Activated naive CD4-positive, alpha-beta T cell treated with anti-CD3 and anti-CD28 coated beads, Interleukin-2, amount 50 U/mL, for 16 hours (primary cell): ENCODE results near the gene SBF2.

Experiments
- DNase-seq: peaks from one replicate; pipeline ENCODE4 v3.0.0-alpha.2; 2020

SBF2 gene

DNA sequence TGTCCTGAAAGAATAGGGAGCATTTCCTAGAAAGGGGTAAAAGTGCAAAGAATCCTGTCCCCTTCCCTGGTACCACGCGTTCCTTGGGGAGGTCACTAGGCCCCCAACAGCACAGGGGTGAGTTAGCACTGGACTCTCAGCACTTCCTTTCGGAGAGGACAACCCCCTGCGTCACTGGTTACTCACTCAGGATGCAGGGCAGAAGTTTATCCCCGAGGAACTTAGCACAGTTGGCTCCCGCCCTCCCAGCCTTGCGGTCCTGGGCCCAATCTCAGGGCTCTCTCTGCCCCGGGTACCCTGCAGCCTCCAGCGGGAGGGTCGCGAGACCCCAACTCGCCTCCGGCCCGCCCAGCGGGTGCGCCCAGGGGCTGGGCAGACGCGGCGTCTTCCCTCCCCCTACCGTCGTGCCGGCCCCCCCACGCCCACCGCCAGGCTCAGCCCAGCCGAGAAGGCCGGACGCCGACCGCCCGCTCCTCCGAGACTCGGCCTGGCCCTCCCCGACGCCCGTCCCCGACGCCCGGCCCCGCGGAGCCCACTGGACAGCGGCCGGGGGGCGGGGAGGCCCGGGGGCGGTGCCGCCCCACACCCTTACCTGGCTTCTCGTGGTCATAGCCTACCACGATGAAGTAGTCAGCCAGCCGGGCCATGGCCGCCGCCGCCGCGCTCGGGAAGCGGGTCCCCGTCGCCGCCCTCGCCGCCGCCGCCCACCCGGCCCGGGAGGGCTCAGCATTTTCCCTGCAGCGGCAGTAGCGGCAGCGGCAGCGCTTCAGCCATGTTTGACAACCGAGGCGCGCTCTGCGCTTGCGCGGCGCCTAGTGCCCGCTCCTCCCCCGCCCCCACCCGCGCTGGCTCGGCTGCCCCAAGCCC lies at the start of gene SBF2:
SBF2 (minus strand) TSS at position 797 of the 867 bp plus-strand sequence; CDS start at position 647, 150 bp downstream.
- peak; percentile 84 for DNase-seq

DNA sequence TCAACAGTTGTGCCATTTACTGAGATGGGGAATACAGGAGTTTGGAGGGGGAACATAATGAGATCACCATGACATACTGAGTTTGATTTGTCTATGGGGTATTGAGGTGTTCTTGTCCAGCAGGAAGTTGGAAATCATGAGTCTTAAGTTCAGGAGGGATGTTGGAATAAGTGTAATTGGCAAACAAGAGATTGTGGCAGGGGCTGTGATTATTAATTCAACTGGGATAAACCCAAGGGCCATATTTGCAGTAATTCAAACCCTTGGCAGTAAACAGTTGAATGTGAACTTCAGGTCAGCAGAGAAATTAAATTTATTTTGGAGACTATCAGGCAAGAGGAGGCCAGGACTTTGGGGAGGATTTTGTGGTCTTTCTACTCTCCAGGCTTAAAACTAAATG lies 44.3 kb upstream of the SBF2 start:
- no peak for DNase-seq

DNA sequence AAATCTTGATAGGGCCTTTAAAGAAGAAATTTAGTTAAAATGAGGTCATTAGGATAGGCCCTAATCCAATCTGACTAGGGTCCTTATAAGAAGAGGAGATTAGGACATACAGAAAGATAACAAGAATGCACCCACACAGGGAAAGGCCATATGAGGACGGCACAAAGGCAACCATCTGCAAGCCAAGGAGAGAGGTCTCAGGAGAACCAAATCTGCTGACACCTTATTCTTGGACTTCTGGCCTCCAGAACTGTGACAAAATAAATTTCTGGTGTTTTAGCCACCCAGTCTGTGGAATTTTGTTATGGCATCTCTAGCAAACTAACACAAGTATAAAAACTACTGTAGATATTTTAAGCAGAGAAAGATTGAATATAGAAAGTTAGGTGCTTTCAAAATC lies 39.5 kb upstream of the SBF2 start:
- no peak for DNase-seq

DNA sequence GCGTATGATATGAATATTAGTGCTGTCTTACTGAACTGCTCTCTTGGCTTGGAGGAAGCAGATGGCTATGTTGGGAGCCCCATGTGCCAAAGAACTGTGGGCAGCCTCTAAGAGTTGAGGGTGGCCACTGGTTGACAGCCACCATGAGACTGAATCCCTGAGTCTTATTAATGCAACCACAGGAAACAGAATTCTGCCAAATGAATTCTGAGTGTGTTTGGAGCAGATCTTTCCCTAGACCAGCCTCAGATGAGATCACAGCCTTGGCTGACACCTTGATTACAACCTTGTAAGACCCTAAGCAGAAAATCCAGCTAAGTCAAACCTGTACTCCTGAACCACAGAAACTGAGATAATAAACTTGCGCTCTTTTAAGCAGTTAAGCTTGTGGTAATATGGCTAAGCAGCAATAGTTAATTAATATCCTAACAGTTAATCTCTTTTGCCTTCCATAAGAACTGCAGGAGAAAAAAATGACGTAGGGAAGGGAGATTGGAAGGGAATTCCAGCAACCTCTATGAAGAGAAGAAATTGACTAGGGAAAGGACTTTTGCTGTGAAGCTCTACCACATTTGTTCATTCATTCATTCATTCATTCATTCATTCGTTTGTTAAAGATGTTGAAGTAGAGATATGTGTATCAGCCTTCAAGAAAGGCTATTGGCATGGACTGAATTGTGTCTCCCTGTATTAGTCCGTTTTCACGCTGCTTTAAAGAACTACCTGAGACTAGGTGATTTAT lies 37.7 kb upstream of the SBF2 start:
- DNase-seq: no peak

GRCh38 chr11:10329935-10330334 lies 35.9 kb upstream of the SBF2 start:
- DNase-seq: no peak

- DNase-seq: no peak
These were observed 35.3 kb upstream of the SBF2 start for GRCh38 chr11:10329356-10329755.

- DNase-seq: no peak
These were observed 34.5 kb upstream of the SBF2 start for GRCh38 chr11:10328314-10329098.

GRCh38 chr11:10327254-10327653 lies 33.2 kb upstream of the SBF2 start:
- no peak for DNase-seq

DNA sequence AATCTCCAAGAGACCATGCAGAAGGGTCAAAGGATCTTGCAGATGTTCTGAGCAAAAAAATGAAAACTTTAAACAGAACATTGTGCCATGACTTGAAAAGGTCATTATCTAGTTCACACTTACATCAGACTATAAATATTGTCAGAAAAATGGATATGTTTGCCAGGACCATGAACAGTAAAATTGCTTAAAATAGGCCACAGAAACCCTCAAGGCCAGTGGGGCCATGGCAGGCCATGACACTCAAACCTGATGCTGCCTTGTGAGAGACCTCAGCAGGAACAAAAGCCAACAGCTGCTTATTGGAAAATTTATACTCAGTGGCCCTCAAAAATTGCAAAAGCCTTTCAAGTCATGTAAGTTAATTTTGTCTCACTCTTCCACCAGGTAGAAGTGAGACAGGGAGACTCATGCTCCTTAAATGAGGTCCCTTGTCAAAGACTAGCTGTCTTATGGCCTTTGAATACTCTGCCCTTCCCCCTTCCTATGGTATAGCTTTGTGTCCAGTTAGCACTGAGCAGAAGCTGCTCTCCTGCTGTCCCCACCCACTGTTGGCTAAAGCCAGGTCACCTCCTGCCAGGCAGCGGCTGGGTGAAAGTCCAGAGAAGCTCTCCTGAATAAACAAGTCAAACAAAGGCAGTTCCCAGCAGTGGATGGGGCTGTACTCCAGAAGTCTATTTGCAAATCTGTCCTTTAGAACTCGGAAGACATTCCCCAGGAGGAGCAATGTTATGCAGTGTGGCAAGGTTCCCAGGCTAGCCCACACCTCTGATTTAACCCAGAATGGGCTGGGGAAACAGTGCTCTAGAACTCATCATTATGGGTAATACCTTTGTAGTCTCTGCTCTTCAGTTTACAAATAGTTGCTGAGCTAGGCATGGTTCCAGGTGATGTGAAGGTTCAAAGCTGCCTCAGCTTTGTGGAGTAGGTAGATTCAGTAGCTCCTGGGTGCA lies 32.3 kb upstream of the SBF2 start:
- no peak for DNase-seq

- DNase-seq: no peak
These were observed 31.4 kb upstream of the SBF2 start for GRCh38 chr11:10325277-10326011.

DNA sequence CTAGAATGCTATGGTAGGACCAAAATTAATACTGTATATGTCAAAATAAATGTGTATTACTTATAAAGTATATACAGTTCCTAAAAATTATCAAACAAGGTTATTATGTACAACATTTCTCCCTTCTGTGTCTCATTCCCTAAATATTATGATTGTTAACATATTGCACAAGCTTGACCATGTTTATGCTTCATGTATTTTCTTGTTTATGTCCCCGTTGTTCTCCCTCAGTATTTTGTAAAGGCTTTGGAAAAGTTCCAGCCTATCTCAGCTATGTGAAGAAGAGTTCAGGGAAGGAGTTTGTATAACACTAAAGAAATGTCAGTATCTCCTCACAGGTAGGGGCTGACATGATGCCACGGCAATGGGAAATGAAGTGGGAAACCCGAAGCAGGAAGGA lies 30.5 kb upstream of the SBF2 start:
- DNase-seq: no peak

GRCh38 chr11:10323793-10324170 lies 29.8 kb upstream of the SBF2 start:
- no peak for DNase-seq

GRCh38 chr11:10322830-10323792 lies 29.1 kb upstream of the SBF2 start:
- DNase-seq: peak; percentile 57

DNA sequence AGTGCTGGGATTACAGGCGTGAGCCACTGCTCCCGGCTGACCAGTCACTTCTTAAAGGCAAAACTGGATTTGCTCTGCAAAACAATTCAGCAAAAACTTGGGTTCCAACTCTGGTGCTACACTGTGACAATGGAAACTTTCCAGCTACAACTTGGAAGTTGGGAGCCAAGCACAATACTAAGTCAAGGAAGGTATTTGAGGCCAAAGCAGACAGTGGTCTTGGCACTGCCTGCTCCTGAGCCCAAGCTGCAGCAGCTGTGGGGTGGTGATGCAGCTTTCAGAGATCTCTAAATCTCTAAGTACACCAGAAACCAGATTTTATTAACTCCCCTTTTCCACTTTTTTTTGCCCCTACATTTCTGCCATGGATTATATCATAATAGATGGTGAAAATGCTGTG lies 28.4 kb upstream of the SBF2 start:
- no peak for DNase-seq

DNA sequence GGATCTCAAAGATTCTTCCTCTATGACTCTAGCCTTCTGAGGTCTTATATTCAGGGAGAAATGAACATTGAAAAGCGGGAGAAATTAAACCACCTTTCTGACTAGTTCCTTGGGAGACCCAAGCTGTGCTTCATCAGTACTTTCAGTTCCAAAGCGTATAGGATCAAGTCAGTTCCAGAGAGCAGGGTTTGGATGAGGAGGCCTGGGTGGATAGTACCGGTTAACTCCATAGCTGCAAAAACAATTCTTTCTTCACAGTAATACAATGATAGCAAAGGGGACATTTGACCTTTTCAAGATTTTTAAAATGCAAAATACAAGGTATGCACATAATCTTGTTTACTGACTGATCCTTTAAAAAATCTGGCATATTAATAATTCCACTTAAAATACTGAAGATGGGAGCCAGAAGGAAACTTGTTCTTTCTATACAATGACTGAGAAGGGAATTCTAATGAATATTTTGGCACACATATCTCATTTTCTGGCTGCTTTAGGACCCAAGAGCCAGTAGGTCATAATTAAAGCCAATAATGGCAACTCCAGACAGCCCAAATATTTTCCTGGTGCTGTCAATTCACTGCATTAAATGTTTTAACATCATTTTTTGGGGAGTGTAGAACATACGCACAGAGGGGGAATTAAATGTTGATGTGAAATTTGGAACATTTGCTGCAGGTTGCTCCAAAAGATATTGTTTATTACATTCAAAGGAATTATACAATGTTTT lies 26.9 kb upstream of the SBF2 start:
- no peak for DNase-seq

DNA sequence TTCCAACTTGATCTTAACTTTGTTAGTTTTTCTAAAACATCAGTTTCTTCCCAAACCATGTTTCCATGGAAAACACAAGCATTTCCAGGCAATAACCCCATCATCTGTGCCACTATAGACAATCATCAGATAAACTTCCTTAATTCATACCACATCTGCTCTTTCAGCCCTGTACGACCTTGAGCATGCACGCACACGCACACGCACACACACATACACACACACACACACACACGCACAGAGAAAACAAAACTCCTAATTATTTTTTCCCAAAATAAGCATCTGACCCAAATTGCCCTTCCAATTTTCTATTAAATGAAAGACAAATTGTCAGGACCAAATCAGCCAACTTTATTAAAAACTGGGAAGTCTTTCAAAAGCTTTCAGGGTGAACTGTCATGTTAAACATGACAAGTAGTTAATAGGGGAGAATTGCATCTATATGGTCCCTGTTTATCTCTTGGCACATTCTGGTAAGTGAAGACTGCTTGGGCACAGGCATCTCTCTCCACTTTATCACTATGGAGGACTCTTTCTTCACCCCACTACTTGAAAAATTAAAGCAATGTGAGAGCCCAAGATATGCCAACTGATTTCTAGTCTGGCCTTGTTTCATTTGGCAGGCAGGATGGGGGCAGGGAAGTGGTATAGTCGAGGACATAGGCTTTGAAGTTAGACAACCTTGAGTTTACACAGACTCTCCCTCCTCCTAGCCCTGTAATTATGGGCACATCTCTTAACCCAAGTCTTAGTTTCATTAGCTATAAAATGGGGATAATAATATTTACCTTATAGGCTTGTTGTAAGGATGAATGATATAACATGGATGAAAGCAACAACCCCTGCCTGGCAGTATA lies 25.9 kb upstream of the SBF2 start:
- no peak for DNase-seq

DNA sequence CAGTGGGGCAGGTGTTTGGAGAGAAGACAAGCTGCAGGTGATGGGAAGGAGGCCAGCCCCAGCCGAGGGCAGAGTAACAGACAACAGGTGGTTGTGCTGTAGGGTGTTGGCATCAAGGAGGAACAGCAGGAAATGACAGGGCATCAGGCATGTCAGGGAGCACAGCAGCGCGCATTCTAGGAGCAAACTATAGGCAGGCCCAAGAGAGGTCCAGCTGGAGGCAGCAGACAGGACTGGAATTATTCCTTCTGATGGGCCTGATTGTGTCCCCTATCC lies 24.4 kb upstream of the SBF2 start:
- DNase-seq: no peak

DNA sequence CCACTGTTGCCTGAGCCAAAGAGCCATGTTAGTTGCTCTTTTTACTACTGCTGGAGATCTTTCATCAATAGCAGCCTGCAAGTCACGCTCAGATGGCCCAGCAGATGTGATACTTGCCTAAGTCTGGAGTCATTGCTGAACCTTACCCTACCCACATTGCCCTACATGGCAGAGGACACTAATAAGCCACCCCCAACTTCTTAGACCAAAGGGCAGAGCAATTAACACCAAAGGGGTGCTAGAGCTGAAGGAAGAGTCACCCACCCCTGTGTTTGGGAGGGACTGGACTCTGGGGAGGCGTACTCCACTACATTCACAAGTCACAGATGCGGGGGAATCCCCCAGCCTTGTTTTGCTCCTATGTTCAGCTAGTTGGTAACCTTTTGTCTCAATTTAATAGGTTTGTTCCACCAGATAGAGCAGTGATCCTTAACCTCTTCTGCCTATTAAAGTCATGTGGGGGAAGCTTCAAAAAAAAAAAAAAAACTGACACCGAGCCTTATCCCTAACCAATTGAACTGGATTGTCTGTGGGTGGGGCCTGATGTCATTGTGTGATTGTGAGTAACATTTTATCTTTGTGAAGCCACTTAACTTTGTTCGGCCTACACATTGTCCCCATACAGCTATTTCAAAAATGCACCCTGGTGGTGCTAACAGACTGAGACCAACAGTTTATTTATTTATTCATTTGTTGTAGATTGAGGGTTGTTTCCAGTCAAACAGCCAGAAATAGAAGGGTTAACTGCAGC lies 23.9 kb upstream of the SBF2 start:
- no peak for DNase-seq
